MM.1S (cell line): ENCODE results near the gene CRB1.
A peak's percentile ranks its signal among the peaks of the same experiment; 100 is the strongest.

Experiments
- DNase-seq: peaks from one replicate; pipeline ENCODE4 v3.0.0-alpha.2; 2015
- H2AFZ ChIP-seq: fragments of 300-600 bp; sonication (generic); 2 replicates; pipeline ENCODE4 v1.6.0; 2016; ENCODE audit warnings: antibody characterized with exemption, low read length
- H3F3A ChIP-seq: fragments of 300-600 bp; sonication (generic); 2 replicates; pipeline ENCODE4 v1.6.1; 2016; ENCODE audit warnings: mild to moderate bottlenecking, antibody characterized with exemption, low read length, moderate library complexity, mixed read lengths; ENCODE audit not compliant: insufficient read depth
- H3K27ac ChIP-seq: fragments of 300-600 bp; sonication (generic); 2 replicates; pipeline ENCODE4 v1.5.1; 2016; ENCODE audit warnings: mild to moderate bottlenecking, low read length
- H3K27me3 ChIP-seq: fragments of 300-600 bp; sonication (generic); replicated peaks from 2 replicates; pipeline ENCODE4 v1.6.0; 2016; ENCODE audit warnings: low read length; ENCODE audit not compliant: insufficient read depth
- H3K36me3 ChIP-seq: fragments of 300-600 bp; sonication (generic); replicated peaks from 2 replicates; pipeline ENCODE4 v1.6.1; 2016; ENCODE audit warnings: mild to moderate bottlenecking, low read length, mixed read lengths; ENCODE audit not compliant: insufficient read depth
- H3K4me1 ChIP-seq: fragments of 300-600 bp; sonication (generic); 2 replicates; pipeline ENCODE4 v1.6.1; 2016; ENCODE audit warnings: low read length, mixed read lengths
- H3K4me2 ChIP-seq: fragments of 300-600 bp; sonication (generic); 2 replicates; pipeline ENCODE4 v1.6.0; 2016; ENCODE audit warnings: low read depth, low read length
- H3K4me3 ChIP-seq: fragments of 300-600 bp; sonication (generic); 2 replicates; pipeline ENCODE4 v1.5.1; 2016; ENCODE audit warnings: low read length, mixed read lengths
- H3K79me2 ChIP-seq: fragments of 300-600 bp; sonication (generic); 2 replicates; pipeline ENCODE4 v1.6.1; 2016; ENCODE audit warnings: mixed run types, low read length, mixed read lengths
- H3K9ac ChIP-seq: fragments of 300-600 bp; sonication (generic); 2 replicates; pipeline ENCODE4 v1.6.1; 2016; ENCODE audit warnings: low read length, mixed read lengths
- H3K9me2 ChIP-seq: fragments of 300-600 bp; sonication (generic); replicated peaks from 2 replicates; pipeline ENCODE4 v1.6.1; 2016; ENCODE audit warnings: mild to moderate bottlenecking, low read length, mixed read lengths; ENCODE audit not compliant: insufficient read depth
- H3K9me3 ChIP-seq: fragments of 300-600 bp; sonication (generic); replicated peaks from 2 replicates; pipeline ENCODE4 v1.6.1; 2016; ENCODE audit warnings: mild to moderate bottlenecking, low read length, mixed read lengths; ENCODE audit not compliant: insufficient read depth
- H4K20me1 ChIP-seq: fragments of 300-600 bp; sonication (generic); 2 replicates; pipeline ENCODE4 v1.6.1; 2016; ENCODE audit warnings: mild to moderate bottlenecking, low read length, moderate library complexity, mixed read lengths; ENCODE audit not compliant: insufficient read depth
- EZH2 ChIP-seq: fragments of 300-600 bp; sonication (generic); optimal IDR thresholded peaks from 2 replicates; pipeline ENCODE3; 2017; ENCODE audit warnings: low read depth, mild to moderate bottlenecking, antibody characterized with exemption, low read length, mixed read lengths
- EZH2phosphoT487 ChIP-seq: fragments of 300-600 bp; sonication (generic); IDR thresholded peaks from 2 replicates; pipeline ENCODE4 v1.6.1; 2018; ENCODE audit warnings: antibody characterized with exemption, low read length
- TF ChIP-seq, protein P1 (sequence below): fragments of 300-600 bp; sonication (generic); IDR thresholded peaks from 2 replicates; pipeline ENCODE4 v1.5.1; 2016; ENCODE audit warnings: antibody characterized with exemption, low read length, mixed read lengths

CRB1 gene

DNA sequence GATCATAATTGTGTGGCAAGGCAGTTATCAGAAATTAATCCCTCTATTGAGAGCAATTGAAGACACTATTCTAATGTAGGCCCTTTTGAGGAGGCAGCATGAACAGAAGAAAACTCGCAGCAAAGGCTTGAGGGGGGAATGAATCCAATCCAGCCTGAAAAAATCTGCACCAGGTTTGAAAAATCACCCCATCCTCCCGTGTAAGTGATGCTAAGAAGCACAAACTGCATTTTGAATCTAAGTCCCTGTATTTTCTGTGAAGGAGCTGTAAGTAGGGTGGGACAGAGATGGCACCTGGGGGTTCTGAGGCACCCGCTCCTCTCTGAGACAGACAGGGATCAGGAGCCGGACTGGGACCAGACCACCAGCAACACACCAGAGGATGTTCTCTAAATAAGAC lies at the start of gene CRB1:
TSS of gene CRB1 (plus strand) at position 241 of the 400 bp plus-strand sequence. CDS start 161 bp downstream, outside the sequence.
- TF ChIP-seq, protein P1, sequence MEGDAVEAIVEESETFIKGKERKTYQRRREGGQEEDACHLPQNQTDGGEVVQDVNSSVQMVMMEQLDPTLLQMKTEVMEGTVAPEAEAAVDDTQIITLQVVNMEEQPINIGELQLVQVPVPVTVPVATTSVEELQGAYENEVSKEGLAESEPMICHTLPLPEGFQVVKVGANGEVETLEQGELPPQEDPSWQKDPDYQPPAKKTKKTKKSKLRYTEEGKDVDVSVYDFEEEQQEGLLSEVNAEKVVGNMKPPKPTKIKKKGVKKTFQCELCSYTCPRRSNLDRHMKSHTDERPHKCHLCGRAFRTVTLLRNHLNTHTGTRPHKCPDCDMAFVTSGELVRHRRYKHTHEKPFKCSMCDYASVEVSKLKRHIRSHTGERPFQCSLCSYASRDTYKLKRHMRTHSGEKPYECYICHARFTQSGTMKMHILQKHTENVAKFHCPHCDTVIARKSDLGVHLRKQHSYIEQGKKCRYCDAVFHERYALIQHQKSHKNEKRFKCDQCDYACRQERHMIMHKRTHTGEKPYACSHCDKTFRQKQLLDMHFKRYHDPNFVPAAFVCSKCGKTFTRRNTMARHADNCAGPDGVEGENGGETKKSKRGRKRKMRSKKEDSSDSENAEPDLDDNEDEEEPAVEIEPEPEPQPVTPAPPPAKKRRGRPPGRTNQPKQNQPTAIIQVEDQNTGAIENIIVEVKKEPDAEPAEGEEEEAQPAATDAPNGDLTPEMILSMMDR, result no peak
- no peak for TF ChIP-seq EZH2phosphoT487
- TF ChIP-seq EZH2, result no peak
- Histone ChIP-seq H3K79me2 (no peaks in the 10 kb centered on the region), H3K4me2 (no peak within 1 kb of the TSS), H3F3A (no peaks in the 10 kb centered on the region), H3K9me2 (no peaks in the 10 kb centered on the region), H3K27me3 (no peaks in the 10 kb centered on the region), H3K27ac (no peak within 1 kb of the TSS), H4K20me1 (no peaks in the 10 kb centered on the region), H3K9me3 (no peaks in the 10 kb centered on the region), H3K9ac (no peak within 1 kb of the TSS), H3K36me3 (no peaks in the 10 kb centered on the region), H2AFZ (no peak within 1 kb of the TSS), H3K4me3 (no peak within 1 kb of the TSS), H3K4me1 (no peaks in the 10 kb centered on the region)
- DNase-seq, result peak; percentile 6

DNA sequence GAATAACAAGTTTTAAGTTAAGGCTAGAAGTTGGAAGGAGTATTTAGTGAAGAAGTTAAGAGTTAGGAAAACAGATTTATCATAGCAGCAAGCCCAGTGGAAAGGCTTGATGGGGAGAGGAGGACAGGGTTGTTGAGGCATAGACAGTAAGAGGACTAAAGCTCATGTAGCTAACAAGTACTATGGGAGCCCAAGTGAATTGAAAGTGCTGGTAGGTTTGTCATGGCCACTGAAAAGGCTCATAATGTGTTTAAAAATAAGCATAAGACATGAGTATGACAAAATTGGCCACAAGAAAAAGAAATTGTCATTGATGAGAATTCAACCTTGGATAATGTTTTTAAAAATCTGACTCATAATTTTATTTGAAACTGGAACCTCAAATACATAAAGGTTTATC lies 49.2 kb upstream of the CRB1 start:
- Histone ChIP-seq H3K27me3 (no peaks in the 10 kb centered on the region), H3K36me3 (no peaks in the 10 kb centered on the region), H3K9me3 (no peaks in the 10 kb centered on the region), H3K4me2 (no peak overlapping the region), H3K9ac (no peak overlapping the region), H2AFZ (no peak overlapping the region), H4K20me1 (no peaks in the 10 kb centered on the region), H3K4me1 (no peaks in the 10 kb centered on the region), H3K4me3 (no peak overlapping the region), H3K27ac (no peak overlapping the region), H3K9me2 (no peaks in the 10 kb centered on the region), H3F3A (no peaks in the 10 kb centered on the region), H3K79me2 (no peaks in the 10 kb centered on the region)
- no peak for DNase-seq
- TF ChIP-seq EZH2phosphoT487 (no peak), EZH2 (no peak)
- TF ChIP-seq, protein P1, result no peak

DNA sequence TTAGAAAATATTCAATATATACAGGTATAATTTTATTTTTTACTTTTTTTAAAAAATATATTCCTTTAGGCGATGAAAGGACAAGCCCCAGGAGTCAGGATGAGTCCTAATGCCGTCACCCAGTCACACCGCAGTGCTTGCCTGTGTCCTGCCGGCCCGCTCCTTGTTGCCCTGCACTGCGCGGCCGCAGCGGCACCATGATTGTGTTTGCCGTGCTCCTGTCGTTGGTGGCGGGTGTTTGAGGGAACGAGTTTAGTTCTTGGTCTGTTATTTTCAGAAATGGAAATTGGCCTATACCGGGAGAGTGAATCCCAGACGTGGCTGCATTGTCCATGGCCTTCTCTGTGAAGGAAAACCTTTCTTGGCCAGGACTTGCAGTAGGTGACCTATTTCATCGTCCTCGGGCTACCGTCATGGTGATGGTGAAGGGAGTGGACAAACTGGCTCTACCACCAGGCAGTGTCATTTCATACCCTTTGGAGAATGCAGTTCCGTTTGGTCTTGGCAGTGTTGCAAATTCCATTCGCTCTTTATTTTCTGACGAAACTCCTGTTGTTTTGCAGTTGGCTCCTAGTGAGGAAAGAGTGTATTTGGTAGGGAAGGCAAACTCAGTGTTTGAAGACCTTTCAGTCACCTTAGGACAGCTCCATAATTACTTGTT lies 45.9 kb upstream of the CRB1 start:
- Histone ChIP-seq H3K27ac (no peak overlapping the region), H3K36me3 (no peaks in the 10 kb centered on the region), H3K9me3 (no peaks in the 10 kb centered on the region), H3K9me2 (no peaks in the 10 kb centered on the region), H3K4me3 (no peak overlapping the region), H2AFZ (no peak overlapping the region), H3K9ac (no peak overlapping the region), H3K4me2 (no peak overlapping the region), H4K20me1 (no peaks in the 10 kb centered on the region), H3K4me1 (no peaks in the 10 kb centered on the region), H3K79me2 (no peaks in the 10 kb centered on the region), H3K27me3 (no peaks in the 10 kb centered on the region), H3F3A (no peaks in the 10 kb centered on the region)
- no peak for DNase-seq
- TF ChIP-seq EZH2phosphoT487 (no peak), EZH2 (no peak)
- TF ChIP-seq, protein P1, result no peak
